ES-I3 (cell line): ENCODE measurements around the gene MPST.

Experiments
- H3K36me3 ChIP-seq: 2 replicates; pipeline ENCODE4 v1.6.1; 2013; ENCODE audit warnings: mild to moderate bottlenecking, low read length, control low read depth, moderate library complexity; ENCODE audit not compliant: insufficient read depth
- H3K4me1 ChIP-seq: 2 replicates; pipeline ENCODE4 v1.6.1; 2013; ENCODE audit warnings: mild to moderate bottlenecking, control low read depth, low read length; ENCODE audit not compliant: insufficient read depth
- H3K9ac ChIP-seq: 2 replicates; pipeline ENCODE4 v1.6.1; 2013; ENCODE audit warnings: low read depth, mild to moderate bottlenecking, low read length, moderate library complexity
- H3K9me3 ChIP-seq: 2 replicates; pipeline ENCODE4 v1.6.1; 2013; ENCODE audit warnings: mild to moderate bottlenecking, low read length, moderate library complexity; ENCODE audit not compliant: control insufficient read depth, insufficient read depth

Gene MPST

GRCh38 chr22:37037669-37038068 lies 18.1 kb downstream of the MPST start:
- Histone ChIP-seq H3K9ac (no peak overlapping the region), H3K4me1 (peaks cover 14% of the 10 kb centered on the region), H3K9me3 (no peaks in the 10 kb centered on the region), H3K36me3 (no peaks in the 10 kb centered on the region)

GRCh38 chr22:37039466-37039865 lies 19.9 kb downstream of the MPST start:
- Histone ChIP-seq H3K9me3 (no peaks in the 10 kb centered on the region), H3K9ac (no peak overlapping the region), H3K4me1 (peaks cover 19% of the 10 kb centered on the region), H3K36me3 (no peaks in the 10 kb centered on the region)

GRCh38 chr22:37043209-37043827 lies 23.8 kb downstream of the MPST start:
- Histone ChIP-seq H3K36me3 (no peaks in the 10 kb centered on the region), H3K9me3 (no peaks in the 10 kb centered on the region), H3K4me1 (peaks cover 21% of the 10 kb centered on the region), H3K9ac (no peak overlapping the region)

- peaks cover 21% of the 10 kb centered on the region for H3K4me1 ChIP-seq
- no peaks in the 10 kb centered on the region for H3K9me3 ChIP-seq
- H3K36me3 ChIP-seq = no peaks in the 10 kb centered on the region
- no peak overlapping the region for H3K9ac ChIP-seq
Measured at GRCh38 chr22:37043828-37044538, 24.4 kb downstream of the MPST start.

GRCh38 chr22:37044634-37045625 lies 25.4 kb downstream of the MPST start:
- Histone ChIP-seq H3K36me3 (no peaks in the 10 kb centered on the region), H3K9ac (no peak overlapping the region), H3K9me3 (no peaks in the 10 kb centered on the region), H3K4me1 (peaks cover 21% of the 10 kb centered on the region)

GRCh38 chr22:37045958-37046357 lies 26.4 kb downstream of the MPST start:
- Histone ChIP-seq H3K9ac (no peak overlapping the region), H3K36me3 (no peaks in the 10 kb centered on the region)

GRCh38 chr22:37046589-37046988 lies 27.0 kb downstream of the MPST start:
- H3K9me3 ChIP-seq = no peaks in the 10 kb centered on the region
- H3K9ac ChIP-seq = no peak overlapping the region
- H3K4me1 ChIP-seq = peaks cover 9% of the 10 kb centered on the region

More at GRCh38 chr22:37045958-37046357, 26.4 kb downstream of the MPST start:
- Histone ChIP-seq H3K4me1 (peaks cover 15% of the 10 kb centered on the region), H3K9me3 (no peaks in the 10 kb centered on the region)

GRCh38 chr22:37047006-37047405 lies 27.5 kb downstream of the MPST start:
- H3K36me3 ChIP-seq = no peaks in the 10 kb centered on the region
- no peaks in the 10 kb centered on the region for H3K9me3 ChIP-seq
- H3K9ac ChIP-seq = no peak overlapping the region
- peaks cover 7% of the 10 kb centered on the region; the same call in 1 of the 2 replicates for H3K4me1 ChIP-seq

More at GRCh38 chr22:37046589-37046988, 27.0 kb downstream of the MPST start:
- no peaks in the 10 kb centered on the region for H3K36me3 ChIP-seq

GRCh38 chr22:37048133-37048532 lies 28.6 kb downstream of the MPST start:
- no peak overlapping the region for H3K9ac ChIP-seq
- H3K9me3 ChIP-seq = no peaks in the 10 kb centered on the region
- peaks cover 7% of the 10 kb centered on the region; the same call in 1 of the 2 replicates for H3K4me1 ChIP-seq
- no peaks in the 10 kb centered on the region for H3K36me3 ChIP-seq

- Histone ChIP-seq H3K4me1 (0 out of 2 replicates have a peak, but pooled peaks cover 2% of the 10 kb centered on the region), H3K9ac (no peak overlapping the region), H3K9me3 (no peaks in the 10 kb centered on the region), H3K36me3 (no peaks in the 10 kb centered on the region)
Measured at GRCh38 chr22:37049224-37049623, 29.7 kb downstream of the MPST start.

GRCh38 chr22:37050913-37051312 lies 31.4 kb downstream of the MPST start:
- no peak overlapping the region; the same call in 1 of the 2 replicates for H3K9ac ChIP-seq
- H3K9me3 ChIP-seq = no peaks in the 10 kb centered on the region

GRCh38 chr22:37051391-37052385 lies 32.1 kb downstream of the MPST start, which contains the start of gene KCTD17:
Gene KCTD17, plus strand, starts transcription at chr22:37051742. Its CDS starts 19 bp downstream, at chr22:37051761.
- Histone ChIP-seq H3K9ac (peak within 1 kb of the TSS; percentile 74; the same call in 1 of the 2 replicates), H3K4me1 (no peaks in the 10 kb centered on the region), H3K9me3 (no peaks in the 10 kb centered on the region), H3K36me3 (no peaks in the 10 kb centered on the region)

More at GRCh38 chr22:37050913-37051312, 31.4 kb downstream of the MPST start:
- no peaks in the 10 kb centered on the region for H3K36me3 ChIP-seq
- H3K4me1 ChIP-seq = no peaks in the 10 kb centered on the region
